GM19328 (cell line): Measurements from ENCODE around the gene VAPB.
"Not testable (repeated sequence)": the region's sequence is repeated elsewhere in the genome, so short reads cannot be mapped to it uniquely, and the experiment has no call there.

Source experiments
- ATAC-seq: cut with Tn5 transposase; IDR thresholded peaks from one replicate; pipeline ENCODE4 v1.9.1; 2021; ENCODE audit warnings: mild to moderate bottlenecking, moderate library complexity; ENCODE audit not compliant: unreplicated experiment

Gene VAPB, protein sequence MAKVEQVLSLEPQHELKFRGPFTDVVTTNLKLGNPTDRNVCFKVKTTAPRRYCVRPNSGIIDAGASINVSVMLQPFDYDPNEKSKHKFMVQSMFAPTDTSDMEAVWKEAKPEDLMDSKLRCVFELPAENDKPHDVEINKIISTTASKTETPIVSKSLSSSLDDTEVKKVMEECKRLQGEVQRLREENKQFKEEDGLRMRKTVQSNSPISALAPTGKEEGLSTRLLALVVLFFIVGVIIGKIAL

DNA sequence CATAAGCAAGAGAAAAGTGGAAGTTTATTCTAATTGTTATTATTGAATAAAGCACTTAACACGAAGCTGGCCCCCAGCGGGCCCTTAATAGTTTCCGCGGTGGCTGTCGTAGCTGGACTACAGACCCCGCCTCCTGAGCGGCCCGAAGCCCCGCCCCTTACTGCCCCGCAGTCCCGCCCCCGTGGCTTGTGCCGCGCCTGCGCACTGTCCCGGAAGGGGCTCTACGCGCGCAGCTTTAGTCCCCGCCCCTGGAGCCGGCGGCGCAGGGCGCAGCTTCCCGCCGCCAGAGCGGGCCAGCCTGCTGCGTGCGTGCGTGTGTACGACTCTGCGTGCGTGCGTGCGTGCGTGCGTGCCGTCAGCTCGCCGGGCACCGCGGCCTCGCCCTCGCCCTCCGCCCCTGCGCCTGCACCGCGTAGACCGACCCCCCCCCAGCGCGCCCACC is at the start of gene VAPB:
Gene VAPB, plus strand, starts transcription at position 348 of the 442 bp plus-strand sequence. CDS start 231 bp downstream, outside the sequence.
- ATAC-seq = peak; percentile 98

DNA sequence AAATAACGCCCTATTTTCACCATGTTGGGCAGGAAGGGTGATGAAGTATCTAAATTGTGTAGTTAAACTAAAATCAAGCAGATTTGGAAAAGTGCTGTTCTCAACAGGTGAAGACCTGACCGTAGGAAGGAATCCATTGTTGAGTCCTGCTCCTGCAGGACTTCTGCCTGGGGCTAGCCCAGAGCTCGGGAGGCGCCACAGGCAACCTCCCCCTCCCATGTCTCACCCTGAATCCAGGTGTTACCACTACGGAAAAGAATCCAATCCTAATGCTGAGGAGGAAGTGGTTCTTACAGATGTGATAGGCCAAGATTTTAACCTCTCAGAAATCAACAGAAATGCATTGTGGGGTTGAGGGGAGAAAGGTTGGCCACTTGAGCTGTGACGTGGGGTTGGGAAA is 49.3 kb upstream of the VAPB start:
- ATAC-seq = no peak

DNA sequence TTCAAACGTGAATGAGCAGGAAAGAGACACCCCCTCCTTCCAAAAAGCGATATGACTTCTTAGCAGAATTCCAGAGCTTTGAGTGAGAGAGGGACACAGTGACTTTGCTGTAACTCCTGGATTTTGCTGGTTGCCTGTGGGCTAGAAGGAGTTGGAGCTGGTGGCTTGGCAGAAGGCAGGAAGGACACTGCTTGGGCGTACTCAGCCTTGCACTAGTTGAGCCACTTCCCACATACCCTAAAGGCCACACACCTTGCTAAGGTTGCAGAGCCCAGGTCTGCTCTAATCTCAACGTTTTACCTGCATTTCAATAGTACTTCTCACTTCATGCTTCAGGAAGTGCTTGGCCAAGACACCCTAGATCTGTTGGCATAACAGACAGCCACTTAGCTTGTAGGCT is 48.9 kb upstream of the VAPB start:
- no peak for ATAC-seq

DNA sequence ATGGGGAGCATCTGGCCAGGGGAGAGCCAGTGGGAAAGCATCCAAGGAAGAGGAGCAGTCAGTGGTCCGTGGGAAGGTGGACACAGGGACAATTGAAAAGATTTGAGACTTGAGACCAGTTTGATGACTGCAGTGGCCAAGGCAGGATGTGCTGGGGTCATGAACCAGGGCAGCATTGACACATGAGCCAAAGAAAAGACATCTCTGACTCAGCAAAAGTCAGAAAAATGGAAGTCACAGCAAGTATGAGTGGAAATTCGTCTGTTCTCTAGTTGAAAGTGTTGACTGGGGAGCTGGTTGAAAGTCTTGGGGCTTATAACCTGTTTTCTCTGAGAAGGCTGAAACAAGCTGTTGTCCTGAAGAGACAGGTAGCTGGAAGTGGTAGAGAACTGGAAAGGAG is 48.2 kb upstream of the VAPB start:
- ATAC-seq = no peak

DNA sequence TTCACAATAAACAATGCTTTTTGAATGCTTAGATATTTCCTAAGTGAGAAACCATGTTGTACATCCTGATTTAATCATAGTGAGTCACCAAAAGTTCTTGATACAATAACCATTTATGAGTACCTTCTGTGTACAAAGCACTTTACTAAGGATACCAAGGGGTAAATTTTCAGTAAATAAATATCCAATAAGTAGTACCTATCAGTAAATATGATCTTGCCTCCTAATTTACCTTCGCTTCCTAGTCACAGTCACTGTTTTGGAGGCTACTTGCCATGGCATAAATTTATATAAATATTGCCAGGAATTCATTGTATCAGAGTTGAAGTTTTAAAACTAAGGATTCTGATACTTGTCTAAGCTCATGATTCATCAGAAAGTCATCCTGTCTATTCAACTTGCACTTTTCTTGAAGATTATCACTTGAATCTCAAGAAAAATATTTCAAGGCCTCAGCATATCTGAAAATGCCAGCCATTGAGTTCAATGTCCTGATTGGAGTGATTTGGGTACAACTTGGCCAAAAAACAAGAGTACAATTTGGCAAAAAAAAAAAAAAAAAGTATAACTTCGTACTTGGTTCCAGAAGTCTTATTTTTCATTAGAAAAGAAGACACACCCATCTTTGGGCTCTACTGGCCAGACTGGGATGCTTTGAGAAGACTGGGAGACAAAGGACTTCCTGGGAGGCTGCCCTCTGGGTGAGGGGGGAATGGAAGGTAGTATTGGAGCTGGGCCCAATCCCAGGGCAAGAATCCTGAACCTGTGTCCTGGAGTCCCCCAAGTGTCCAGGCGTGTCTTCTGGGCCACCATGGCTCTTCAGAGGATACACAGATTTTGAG is 46.7 kb upstream of the VAPB start:
- no peak for ATAC-seq

DNA sequence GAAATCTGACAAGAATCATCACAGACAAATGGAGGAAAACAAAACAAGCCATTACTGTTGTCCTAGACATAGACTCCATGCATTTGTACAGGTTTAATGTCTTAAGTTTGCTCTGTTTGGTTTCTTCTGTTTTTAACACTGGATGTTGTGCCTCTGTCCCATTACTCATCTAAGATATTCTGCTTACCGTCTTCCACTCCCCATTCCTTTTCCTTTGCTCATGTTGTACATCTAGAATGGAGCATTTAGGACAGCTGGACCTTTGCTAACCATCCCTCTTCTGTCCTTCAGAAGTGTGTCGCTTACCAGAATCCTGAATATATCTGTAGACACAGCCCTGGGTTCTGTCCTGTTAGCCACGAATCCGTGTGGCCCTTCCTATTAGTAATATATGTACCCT is 44.3 kb upstream of the VAPB start:
- ATAC-seq = no peak

DNA sequence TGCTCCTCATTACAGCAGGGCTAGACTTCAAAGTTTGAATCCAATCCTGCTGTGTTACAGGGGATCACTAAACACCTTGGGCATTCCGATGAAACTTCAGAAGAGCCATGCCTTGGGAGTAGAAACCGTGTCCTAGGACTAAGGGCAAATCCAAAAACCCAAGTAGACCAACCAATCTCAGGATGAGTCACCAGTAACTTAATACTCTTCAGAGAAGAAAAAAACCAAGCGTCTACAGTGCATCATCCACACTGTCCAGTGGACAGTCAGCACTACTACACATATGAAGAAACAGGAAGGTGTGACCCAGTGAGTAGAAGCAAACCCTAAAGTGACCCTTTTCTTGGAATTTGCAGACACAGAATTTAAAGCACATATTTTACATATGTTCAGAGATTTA is 39.5 kb upstream of the VAPB start:
- no peak for ATAC-seq

DNA sequence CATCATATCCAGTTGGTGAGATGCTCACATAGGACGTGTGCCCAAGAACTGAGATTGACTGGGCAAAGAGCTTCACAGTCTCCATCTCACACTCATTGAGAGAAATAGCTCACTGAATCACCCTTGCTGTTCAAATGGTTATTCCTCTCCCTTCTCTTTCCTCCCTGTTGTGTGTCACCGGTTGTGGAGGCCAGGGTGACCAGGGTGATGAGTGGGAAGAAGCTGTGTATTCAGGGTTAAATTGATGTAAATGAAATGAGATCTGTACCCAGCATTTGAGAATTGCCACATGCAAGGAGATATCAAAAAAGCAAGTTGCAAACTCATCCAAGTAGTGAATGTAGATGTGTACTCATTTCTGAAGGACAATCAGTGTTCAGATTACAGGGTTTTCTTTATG is 36.6 kb upstream of the VAPB start:
- no peak for ATAC-seq

DNA sequence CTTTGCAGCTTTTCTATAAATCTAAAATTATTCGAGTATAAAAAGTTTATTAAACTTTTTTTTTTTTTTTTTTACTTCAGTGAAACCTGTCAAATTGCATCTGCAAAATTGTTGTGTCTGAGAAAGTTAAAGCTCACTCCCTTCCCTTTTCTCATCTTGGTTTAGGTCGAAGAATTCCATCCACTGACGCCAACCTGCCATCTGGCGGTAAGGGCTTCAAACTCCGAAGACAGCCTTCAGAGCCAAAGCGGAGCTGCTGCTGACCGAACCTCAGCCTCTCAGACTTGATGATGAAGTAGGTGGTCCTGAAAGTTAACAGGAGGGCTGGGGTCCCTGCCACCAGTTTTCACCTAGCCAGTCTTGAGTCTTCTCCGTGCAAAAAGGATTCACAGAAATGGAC is 29.6 kb upstream of the VAPB start:
- ATAC-seq = no peak

DNA sequence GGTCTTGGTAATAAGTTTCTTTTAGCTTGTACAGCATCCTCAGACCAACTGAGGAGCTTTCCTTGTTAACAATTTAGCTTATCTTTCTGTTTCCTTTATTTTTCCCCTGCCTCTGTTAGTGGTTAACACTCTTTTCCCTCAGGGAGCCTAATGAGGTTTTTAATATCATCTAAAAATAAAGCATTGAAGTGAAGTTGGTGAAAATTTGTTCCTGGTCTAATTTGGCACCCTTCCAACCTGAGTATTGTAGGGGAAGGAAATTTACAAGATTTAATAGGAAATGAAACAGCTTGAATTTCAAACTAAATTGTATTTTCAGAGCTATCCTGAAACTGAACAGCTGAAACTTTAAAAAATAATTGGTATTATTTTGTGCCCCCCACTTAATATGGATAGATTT is 28.1 kb upstream of the VAPB start:
- ATAC-seq = no peak

DNA sequence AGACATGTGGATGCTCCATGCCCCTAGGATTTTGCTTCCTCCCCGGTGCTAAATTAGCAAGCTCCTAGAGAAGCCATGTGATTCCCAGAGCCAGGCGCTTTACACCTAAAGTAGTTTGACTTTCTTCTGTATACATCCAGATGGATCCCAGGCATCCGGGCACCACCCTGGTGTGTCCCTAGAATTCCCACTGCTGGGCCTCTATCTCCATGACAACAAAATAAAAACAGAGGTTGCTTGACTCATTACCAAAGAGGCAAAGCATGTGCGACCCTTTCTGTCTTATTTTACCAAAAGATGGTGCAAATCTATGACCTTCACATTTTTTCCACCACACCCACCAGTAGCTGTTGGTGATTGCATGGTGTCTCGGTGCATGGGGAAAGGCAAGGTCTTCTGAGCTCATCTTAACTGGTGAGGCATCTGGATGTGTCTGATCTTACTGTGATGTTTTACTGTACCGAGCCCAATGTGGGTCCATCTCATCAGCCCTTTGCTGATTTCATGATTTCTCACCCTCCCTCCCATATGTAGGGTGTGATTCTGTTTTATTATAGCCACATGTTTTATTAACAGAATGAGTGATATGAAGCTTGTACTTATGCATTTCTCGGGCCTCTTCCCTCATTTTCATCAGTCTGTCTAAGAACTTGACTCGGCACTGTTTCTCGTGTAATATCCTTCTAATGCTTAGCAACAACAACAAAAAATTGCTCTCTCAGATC is 27.4 kb upstream of the VAPB start:
- no peak for ATAC-seq

DNA sequence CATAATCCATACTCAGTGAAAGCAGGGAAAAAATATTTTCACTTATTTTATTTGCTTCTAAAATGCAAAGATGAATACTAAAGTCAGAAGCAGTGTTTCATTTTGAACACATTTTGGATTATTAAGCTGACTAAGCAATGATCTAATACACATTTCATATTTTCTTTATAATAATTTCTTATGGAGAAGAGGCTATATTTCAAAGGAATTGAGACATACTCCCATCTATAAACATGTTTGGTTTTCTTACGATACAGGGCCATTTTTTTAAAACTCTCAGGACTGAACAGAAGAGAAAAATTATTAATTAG is 26.9 kb upstream of the VAPB start:
- ATAC-seq = no peak

DNA sequence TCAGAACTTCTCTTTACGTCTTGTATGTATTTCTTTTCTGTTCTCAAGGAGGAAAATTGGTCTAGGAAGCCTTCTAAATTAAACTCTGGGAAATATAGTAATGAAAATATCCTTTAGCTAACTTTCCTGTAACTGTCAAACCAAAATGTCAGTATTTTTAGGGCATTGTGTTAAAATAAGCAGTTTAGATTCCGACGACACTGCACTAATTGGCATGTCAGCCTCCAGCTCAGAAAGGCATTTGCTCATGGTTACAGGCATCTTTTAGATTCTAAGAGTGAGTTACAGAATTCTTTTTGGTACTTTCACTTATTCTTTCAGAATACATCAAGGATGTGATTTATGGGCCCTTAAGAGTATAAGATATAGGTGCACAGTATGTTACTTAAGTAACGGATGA is 26.1 kb upstream of the VAPB start:
- no peak for ATAC-seq

DNA sequence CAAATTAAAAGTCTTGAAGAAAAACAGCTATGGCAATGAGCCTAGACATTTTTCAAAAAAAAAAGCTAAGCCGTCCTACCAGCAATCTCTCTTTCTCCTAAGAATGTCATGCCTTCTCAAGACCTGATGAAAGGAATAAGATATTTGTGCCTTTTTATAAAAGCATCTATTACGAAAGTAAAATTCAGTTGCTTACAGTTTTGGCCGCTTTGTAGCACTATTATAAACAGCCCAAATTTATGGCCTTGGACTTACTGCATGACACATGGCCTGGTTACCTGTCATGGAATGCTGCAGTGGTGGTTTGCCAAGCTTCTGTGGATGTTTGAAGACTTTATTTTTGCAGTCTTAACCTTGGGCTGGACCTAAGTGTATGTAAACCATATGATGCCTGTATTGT is 22.2 kb upstream of the VAPB start:
- ATAC-seq = no peak

DNA sequence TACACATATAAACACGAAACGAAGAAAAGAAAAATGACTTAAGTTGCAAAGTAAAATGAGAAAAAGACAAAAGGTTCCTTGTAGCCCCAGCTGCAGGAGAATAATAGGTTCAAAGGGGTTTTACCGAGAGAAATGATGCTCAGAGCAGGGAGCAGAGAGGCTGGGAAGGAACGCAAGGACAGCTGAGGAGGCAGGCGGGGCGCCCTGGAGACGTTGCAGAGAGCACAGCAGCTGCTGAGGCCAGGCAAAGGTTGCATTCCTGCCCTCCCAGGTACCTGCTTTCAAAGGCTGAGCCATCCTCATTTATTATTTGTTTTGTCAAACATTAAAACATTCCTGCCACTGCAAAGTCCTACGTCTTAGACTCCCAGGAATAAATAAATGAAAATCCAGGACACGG is 16.2 kb upstream of the VAPB start:
- no peak for ATAC-seq

DNA sequence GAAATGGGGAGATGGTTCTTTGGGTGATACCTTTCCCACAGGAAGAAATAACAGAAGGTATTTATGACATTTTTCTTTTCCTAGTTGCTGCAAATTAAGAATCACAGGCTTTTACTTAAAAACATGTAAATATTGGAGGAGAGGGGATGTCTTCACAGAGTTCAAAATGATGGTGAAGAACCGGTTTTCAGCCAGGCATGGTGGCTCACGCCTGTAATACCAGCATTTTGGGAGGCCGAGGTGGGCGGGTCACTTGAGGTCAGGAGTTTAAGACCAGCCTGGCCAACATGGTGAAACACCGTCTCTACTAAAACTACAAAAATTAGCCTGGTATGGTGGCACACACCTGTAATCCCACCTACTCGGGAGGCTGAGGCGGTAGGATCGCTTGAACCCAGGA is 15.7 kb upstream of the VAPB start:
- not testable (repeated sequence) for ATAC-seq

DNA sequence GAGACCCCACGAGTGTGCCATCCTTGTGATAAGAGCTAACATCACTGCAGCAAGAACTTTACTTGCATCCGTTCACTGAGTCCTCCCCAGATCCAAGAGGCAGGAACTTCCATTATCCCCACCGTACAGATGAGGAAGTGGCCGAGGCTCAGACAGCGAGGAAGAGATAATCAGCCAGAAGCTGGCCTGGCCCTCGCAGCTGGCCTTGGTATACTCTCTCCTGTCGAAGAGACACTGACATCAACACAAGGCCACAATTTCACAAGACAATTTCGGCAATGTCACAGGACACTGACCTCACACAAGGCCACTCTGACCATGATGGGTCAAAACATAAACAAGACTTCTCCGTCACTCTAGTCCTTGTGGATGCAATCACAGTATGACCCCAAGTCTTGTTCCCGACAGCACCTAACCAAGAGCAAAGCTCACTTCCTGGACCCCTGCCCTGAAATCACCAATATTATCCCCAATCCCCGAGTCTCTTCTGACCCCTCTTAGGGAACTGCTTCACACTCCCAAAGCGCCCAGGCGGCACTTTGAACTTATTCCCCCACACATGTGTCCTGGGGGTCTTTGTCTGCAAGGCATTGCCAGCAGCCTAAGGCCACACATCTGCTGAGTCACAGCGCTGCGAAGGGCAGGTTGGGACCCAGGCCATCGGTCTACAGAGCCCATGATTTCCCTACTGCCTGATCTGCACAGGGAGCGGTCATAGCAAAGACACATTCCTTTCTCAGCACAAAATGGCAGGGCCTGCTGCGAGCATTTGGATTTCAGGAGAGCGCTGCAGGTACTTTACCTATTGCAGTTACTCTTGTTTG is 14.8 kb upstream of the VAPB start:
- no peak for ATAC-seq

DNA sequence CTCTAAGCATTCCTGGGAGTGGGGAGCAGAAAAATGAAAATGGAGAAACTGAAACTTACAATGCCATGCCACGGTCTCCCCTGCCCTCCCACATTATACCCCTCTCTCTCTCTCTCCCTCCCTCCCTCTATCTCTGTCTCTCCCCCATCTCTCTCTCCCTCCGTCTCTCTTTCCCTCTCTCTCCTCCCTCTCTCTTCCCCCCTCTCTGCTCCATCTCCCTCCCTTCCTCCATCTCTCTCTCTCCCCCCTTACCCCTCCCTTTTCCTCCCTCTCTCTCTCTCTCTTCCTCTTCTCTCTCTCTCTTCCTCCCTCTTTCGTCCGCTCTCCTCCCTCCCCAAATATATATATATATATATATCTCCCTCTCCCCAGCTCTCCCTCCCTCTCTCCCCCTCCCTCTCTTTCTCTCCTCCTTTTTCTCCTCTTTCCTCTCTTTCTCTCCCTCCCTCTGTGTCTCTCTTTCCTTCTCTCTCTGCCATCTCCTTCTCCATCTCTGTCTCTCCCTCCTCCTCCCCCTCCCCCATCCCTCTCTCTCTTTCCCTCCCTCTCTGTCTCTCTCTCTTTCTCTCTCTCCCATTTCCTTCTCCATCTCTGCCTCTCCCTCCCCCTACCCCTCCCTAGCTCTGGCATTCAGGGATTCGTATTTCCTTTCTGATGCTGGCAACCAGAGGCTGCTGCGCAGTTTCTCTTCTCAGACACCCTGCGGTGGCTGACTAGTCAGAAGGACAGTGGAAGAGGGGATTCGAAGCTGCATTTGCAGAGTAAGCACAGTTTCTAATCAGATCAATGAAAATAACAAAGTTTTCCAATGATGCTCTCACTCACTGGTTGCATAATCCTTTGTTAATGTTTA is 13.9 kb upstream of the VAPB start:
- no peak for ATAC-seq

DNA sequence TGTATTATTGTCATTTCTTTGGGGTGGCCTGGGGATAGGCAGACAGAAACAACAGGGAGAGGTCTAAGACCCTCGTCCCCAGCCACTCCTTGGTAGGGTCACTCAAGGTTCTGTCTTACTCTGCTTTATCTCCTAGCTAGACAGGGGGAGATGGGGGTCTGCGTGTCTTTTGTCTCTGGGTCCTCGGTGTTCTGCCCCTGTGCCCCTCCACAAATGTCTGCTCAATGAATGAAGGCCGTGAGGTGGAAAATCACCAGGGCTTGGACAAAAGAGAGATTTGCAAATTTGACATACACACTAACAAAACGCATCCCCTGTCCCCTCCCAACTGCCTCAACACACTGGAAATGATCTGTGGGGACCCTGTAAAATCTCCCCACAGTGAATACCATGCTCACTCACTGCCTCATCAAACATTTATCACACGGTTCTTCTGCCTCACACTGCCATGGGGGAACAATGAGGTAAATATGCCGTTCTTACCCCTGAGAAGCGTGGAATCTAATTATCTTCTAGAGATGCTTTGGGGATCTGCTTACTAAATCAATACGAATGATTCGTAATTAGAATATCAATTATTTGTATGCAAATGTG is 13.2 kb upstream of the VAPB start:
- no peak for ATAC-seq

DNA sequence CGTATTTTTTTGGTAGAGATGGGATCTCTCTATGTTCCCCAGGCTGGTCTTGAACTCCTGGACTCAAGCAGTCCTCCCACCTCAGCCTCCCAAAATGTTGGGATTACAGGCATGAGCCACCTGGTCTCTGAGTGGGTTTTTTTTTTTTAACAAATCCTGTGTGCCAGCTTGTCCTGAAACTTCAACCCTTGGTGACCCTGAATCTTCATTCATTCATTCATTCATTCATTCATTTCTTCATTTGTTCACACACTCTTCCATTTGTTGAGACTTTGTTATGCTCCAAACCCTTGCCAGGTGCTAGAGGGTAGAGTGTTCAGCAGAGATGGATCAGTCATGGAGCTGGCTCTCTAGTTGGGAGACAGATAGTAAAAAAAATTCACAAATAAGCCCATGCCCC is 12.0 kb upstream of the VAPB start:
- ATAC-seq = no peak
